Astrocyte of the hippocampus (primary cell): Measurements from ENCODE around the gene AUTS2.

ENCODE experiments used
- DNase-seq: peaks from one replicate; pipeline ENCODE4 v3.0.0; 2011; ENCODE audit warnings: low read depth, low spot score

The AUTS2 gene

GRCh38 chr7:70410134-70410750, 812.0 kb downstream of the AUTS2 start:
- no peak for DNase-seq

- no peak for DNase-seq
These were observed 816.1 kb downstream of the AUTS2 start for GRCh38 chr7:70414368-70414767.

- DNase-seq, result no peak
These were observed 817.1 kb downstream of the AUTS2 start for GRCh38 chr7:70415179-70415972.

GRCh38 chr7:70416347-70416985, 818.2 kb downstream of the AUTS2 start:
- DNase-seq, result no peak

- DNase-seq, result peak; percentile 31
These were observed 818.8 kb downstream of the AUTS2 start for GRCh38 chr7:70416986-70417655.

GRCh38 chr7:70419526-70420380, 821.5 kb downstream of the AUTS2 start:
- no peak for DNase-seq

- no peak for DNase-seq
These were observed 822.0 kb downstream of the AUTS2 start for GRCh38 chr7:70420381-70420662.

- no peak for DNase-seq
These were observed 823.0 kb downstream of the AUTS2 start for GRCh38 chr7:70421319-70421718.

GRCh38 chr7:70426249-70426880, 828.1 kb downstream of the AUTS2 start:
- DNase-seq, result no peak

- DNase-seq, result peak; percentile 61
These were observed 834.3 kb downstream of the AUTS2 start for GRCh38 chr7:70432567-70433001.

GRCh38 chr7:70434376-70434775, 836.1 kb downstream of the AUTS2 start:
- no peak for DNase-seq

GRCh38 chr7:70434821-70435220, 836.5 kb downstream of the AUTS2 start:
- no peak for DNase-seq

- no peak for DNase-seq
These were observed 837.4 kb downstream of the AUTS2 start for GRCh38 chr7:70435634-70436033.

GRCh38 chr7:70436790-70437350, 838.6 kb downstream of the AUTS2 start:
- DNase-seq, result no peak

- no peak for DNase-seq
These were observed 841.4 kb downstream of the AUTS2 start for GRCh38 chr7:70439651-70440050.

- DNase-seq, result no peak
These were observed 848.3 kb downstream of the AUTS2 start for GRCh38 chr7:70446448-70447143.

- DNase-seq, result no peak
These were observed 850.1 kb downstream of the AUTS2 start for GRCh38 chr7:70448312-70448906.

GRCh38 chr7:70450731-70451130, 852.5 kb downstream of the AUTS2 start:
- no peak for DNase-seq

- DNase-seq, result no peak
These were observed 857.6 kb downstream of the AUTS2 start for GRCh38 chr7:70455925-70456324.

- no peak for DNase-seq
These were observed 858.4 kb downstream of the AUTS2 start for GRCh38 chr7:70456719-70457118.
